H9 (cell line): Measurements from ENCODE around the gene SETDB2. TPM values are rescaled to one million over a fixed set of nuclear protein-coding genes. Genes with fewer than 3 reads are reported as not detected.

Experiments used
- DNase-seq: peaks from one replicate; pipeline ENCODE4 v3.0.0-alpha.2; 2017
- H2AFZ ChIP-seq: one replicate; pipeline ENCODE4 v1.6.1; 2013; ENCODE audit warnings: mild to moderate bottlenecking, low read length, control low read depth, moderate library complexity
- H2AK5ac ChIP-seq: 2 replicates; pipeline ENCODE4 v1.6.1; 2013; ENCODE audit warnings: low read length, control low read depth, mixed read lengths; ENCODE audit not compliant: insufficient read length
- H2BK120ac ChIP-seq: one replicate; pipeline ENCODE4 v1.6.1; 2013; ENCODE audit warnings: low read depth, mild to moderate bottlenecking, low read length, control low read depth, inconsistent platforms; ENCODE audit not compliant: poor library complexity, severe bottlenecking
- H2BK12ac ChIP-seq: 2 replicates; pipeline ENCODE4 v1.6.1; 2013; ENCODE audit warnings: low read length, control low read depth, mixed read lengths, low read depth; ENCODE audit not compliant: insufficient read length
- H2BK15ac ChIP-seq: 2 replicates; pipeline ENCODE4 v1.6.1; 2013; ENCODE audit warnings: low read depth, low read length, control low read depth
- H2BK20ac ChIP-seq: one replicate; pipeline ENCODE4 v1.6.1; 2013; ENCODE audit warnings: low read depth, mild to moderate bottlenecking, low read length, control low read depth, inconsistent platforms; ENCODE audit not compliant: poor library complexity, severe bottlenecking
- H2BK5ac ChIP-seq: 2 replicates; pipeline ENCODE4 v1.6.1; 2013; ENCODE audit warnings: low read length, control low read depth, mixed read lengths; ENCODE audit not compliant: insufficient read length
- H3K14ac ChIP-seq: 2 replicates; pipeline ENCODE4 v1.6.1; 2013; ENCODE audit warnings: low read length, control low read depth; ENCODE audit not compliant: insufficient read depth
- H3K18ac ChIP-seq: 2 replicates; pipeline ENCODE4 v1.6.1; 2013; ENCODE audit warnings: low read depth, mild to moderate bottlenecking, mixed read lengths, low read length, control low read depth; ENCODE audit not compliant: insufficient read length
- H3K23ac ChIP-seq: 2 replicates; pipeline ENCODE4 v1.6.1; 2013; ENCODE audit warnings: low read length, control low read depth, mixed read lengths, low read depth; ENCODE audit not compliant: insufficient read length
- H3K23me2 ChIP-seq: 2 replicates; pipeline ENCODE4 v1.6.1; 2013; ENCODE audit warnings: low read depth, mild to moderate bottlenecking, mixed read lengths, low read length, control low read depth; ENCODE audit not compliant: insufficient read length, poor library complexity, severe bottlenecking
- H3K27ac ChIP-seq: 2 replicates; pipeline ENCODE4 v1.5.1; 2013; ENCODE audit warnings: low read length, control low read depth, mixed read lengths, low read depth; ENCODE audit not compliant: insufficient read length
- H3K27me3 ChIP-seq: 2 replicates; pipeline ENCODE4 v1.6.1; 2013; ENCODE audit warnings: low read length, control low read depth, inconsistent platforms; ENCODE audit not compliant: insufficient read depth
- H3K4ac ChIP-seq: 2 replicates; pipeline ENCODE4 v1.6.1; 2013; ENCODE audit warnings: low read depth, mild to moderate bottlenecking, control low read depth, inconsistent platforms, low read length, moderate library complexity
- H3K4me1 ChIP-seq: 2 replicates; pipeline ENCODE4 v1.6.1; 2013; ENCODE audit warnings: low read length, control low read depth, inconsistent platforms; ENCODE audit not compliant: insufficient read depth
- H3K4me2 ChIP-seq: 2 replicates; pipeline ENCODE4 v1.6.1; 2013; ENCODE audit warnings: low read length, control low read depth, mixed read lengths; ENCODE audit not compliant: insufficient read length, insufficient read depth
- H3K56ac ChIP-seq: 2 replicates; pipeline ENCODE4 v1.6.1; 2013; ENCODE audit warnings: low read depth, mild to moderate bottlenecking, mixed read lengths, low read length, control low read depth; ENCODE audit not compliant: insufficient read length
- H3K79me1 ChIP-seq: 2 replicates; pipeline ENCODE4 v1.6.1; 2013; ENCODE audit warnings: low read depth, mild to moderate bottlenecking, moderate library complexity, low read length, control low read depth, inconsistent platforms; ENCODE audit not compliant: insufficient read depth, poor library complexity, severe bottlenecking
- H3K79me2 ChIP-seq: 2 replicates; pipeline ENCODE4 v1.6.1; 2013; ENCODE audit warnings: low read length, control low read depth, inconsistent platforms; ENCODE audit not compliant: insufficient read depth
- H3K9ac ChIP-seq: 2 replicates; pipeline ENCODE4 v1.6.1; 2013; ENCODE audit warnings: low read length, control low read depth, mixed read lengths; ENCODE audit not compliant: insufficient read length; ENCODE audit errors: extremely low read depth
- H3K9me3 ChIP-seq: one replicate; pipeline ENCODE4 v1.6.1; 2013; ENCODE audit warnings: low read depth, low read length, inconsistent platforms; ENCODE audit not compliant: control insufficient read depth
- H3T11ph ChIP-seq: one replicate; pipeline ENCODE4 v1.6.1; 2013; ENCODE audit warnings: mild to moderate bottlenecking, low read length, control low read depth, inconsistent platforms
- H4K20me1 ChIP-seq: one replicate; pipeline ENCODE4 v1.6.1; 2013; ENCODE audit not compliant: control insufficient read depth, insufficient read length, insufficient read depth
- H4K5ac ChIP-seq: 2 replicates; pipeline ENCODE4 v1.6.1; 2013; ENCODE audit warnings: low read depth, mild to moderate bottlenecking, mixed read lengths, low read length, control low read depth; ENCODE audit not compliant: insufficient read length
- H4K8ac ChIP-seq: replicated peaks from 2 replicates; pipeline ENCODE4 v1.6.1; 2013; ENCODE audit warnings: low read length, control low read depth, mixed read lengths, low read depth; ENCODE audit not compliant: insufficient read length
- H4K91ac ChIP-seq: 2 replicates; pipeline ENCODE4 v1.6.1; 2013; ENCODE audit warnings: low read depth, mild to moderate bottlenecking, moderate library complexity, mixed read lengths, low read length, control low read depth; ENCODE audit not compliant: insufficient read length
- H3K27ac Mint-ChIP-seq, 3 experiments: 2 replicates in 2 of 3; 3 replicates in 1 of 3; pipeline ENCODE4 v1.8.0; 2020 to 2021; ENCODE audit warnings: mixed read lengths in 3 of 3, mild to moderate bottlenecking in 1 of 3, moderate library complexity in 1 of 3
- H3K27me3 Mint-ChIP-seq: 2 replicates; pipeline ENCODE4 v1.8.0; 2021; ENCODE audit warnings: low read depth, mild to moderate bottlenecking, moderate library complexity, mixed read lengths
- H3K36me3 Mint-ChIP-seq, 3 experiments: 2 replicates in 2 of 3; 3 replicates in 1 of 3; pipeline ENCODE4 v1.8.0; 2020 to 2021; ENCODE audit warnings: low read depth in 3 of 3, mixed read lengths in 3 of 3; ENCODE audit not compliant: insufficient read depth in 1 of 3
- H3K4me1 Mint-ChIP-seq, 2 experiments: 2 replicates each; pipeline ENCODE4 v1.8.0; 2020; ENCODE audit warnings: mixed read lengths in 2 of 2
- H3K4me3 Mint-ChIP-seq, 2 experiments: 2 replicates in 1 of 2; 3 replicates in 1 of 2; pipeline ENCODE4 v1.8.0; 2020 to 2021; ENCODE audit warnings: mild to moderate bottlenecking in 2 of 2, mixed read lengths in 2 of 2, moderate library complexity in 1 of 2
- H3K9me3 Mint-ChIP-seq, 2 experiments: 2 replicates in 1 of 2; 3 replicates in 1 of 2; pipeline ENCODE4 v1.8.0; 2020; ENCODE audit warnings: mild to moderate bottlenecking in 2 of 2, mixed read lengths in 2 of 2, moderate library complexity in 1 of 2
- CTCF ChIP-seq: fragments of 200-600 bp; sonication (generic); conservative IDR thresholded peaks from 3 replicates; pipeline ENCODE4 v1.8.0; 2021; ENCODE audit warnings: antibody characterized with exemption, mild to moderate bottlenecking
- WGBS: extraction: QIAGEN DNeasy Blood & Tissue Kit; methylation state at CpG from one replicate; pipeline ENCODE4 v1.1.7; 2013; ENCODE audit warnings: missing lambda C conversion rate, low lambda C conversion rate, mixed read lengths; ENCODE audit not compliant: insufficient read length; ENCODE audit errors: extremely low coverage; 5-methylcytosine and 5-hydroxymethylcytosine counted together
- total RNA-seq: library from RNA; stranded (reverse); gene quantifications from 2 replicates; pipeline ENCODE4 v1.2.1, GENCODE V29; 2021

The SETDB2 gene
- total RNA-seq, 1 experiment from 2014 or later: 5.7 TPM

- Histone ChIP-seq H3K18ac (no peak overlapping the region), H2AFZ (no peak overlapping the region), H4K20me1 (no peaks in the 10 kb centered on the region), H3K4me2 (no peak overlapping the region), H4K91ac (no peak overlapping the region), H3K4me1 (no peaks in the 10 kb centered on the region), H3K56ac (no peak overlapping the region), H3K9ac (peak overlapping the region; percentile 29), H3K4ac (no peak overlapping the region), H3K27ac (no peak overlapping the region), H3K79me2 (no peaks in the 10 kb centered on the region), H4K8ac (no peak overlapping the region), H3K23me2 (no peaks in the 10 kb centered on the region), H2AK5ac (no peak overlapping the region), H3K27me3 (no peaks in the 10 kb centered on the region), H3T11ph (no peak overlapping the region), H2BK12ac (no peak overlapping the region), H3K14ac (no peak overlapping the region), H3K23ac (no peak overlapping the region), H4K5ac (no peak overlapping the region), H3K79me1 (no peaks in the 10 kb centered on the region), H2BK120ac (no peak overlapping the region), H3K9me3 (no peaks in the 10 kb centered on the region), H2BK20ac (no peak overlapping the region), H2BK5ac (no peak overlapping the region), H2BK15ac (no peak overlapping the region)
- H3K9me3 Mint-ChIP-seq: no peaks in the 10 kb centered on the region
- no CpG with 5 or more reads among the region's 7 CpGs for WGBS
- peaks cover 2 to 55% (median 33%) of the 10 kb centered on the region in 3 experiments; a peak in 6 of 7 replicates for H3K36me3 Mint-ChIP-seq
- DNase-seq: no peak
- H3K4me3 Mint-ChIP-seq: no peak overlapping the region
- H3K27ac Mint-ChIP-seq: peak overlapping the region in 2 of 3 experiments; percentile 77 to 91; a peak in 3 of 7 replicates
- no peaks in the 10 kb centered on the region for H3K27me3 Mint-ChIP-seq
- no peak for TF ChIP-seq CTCF
- peaks cover 7 to 9% of the 10 kb centered on the region in 2 experiments; a peak in 1 of 4 replicates for H3K4me1 Mint-ChIP-seq
These were observed 96.5 kb downstream of the SETDB2 start for GRCh38 chr13:49540552-49540951.
